Epithelial cell of esophagus (primary cell): ENCODE measurements around the gene SPDYA.
A peak's percentile ranks its signal among the peaks of the same experiment; 100 is the strongest.
"Not testable (repeated sequence)": the region's sequence is repeated elsewhere in the genome, so short reads cannot be mapped to it uniquely, and the experiment has no call there.

Source experiments
- DNase-seq: peaks from one replicate; pipeline ENCODE4 v3.0.0; 2010; ENCODE audit warnings: low read depth
- H3K4me3 ChIP-seq: 2 replicates; pipeline ENCODE4 v1.5.1; 2011; ENCODE audit warnings: mild to moderate bottlenecking, low read length, control low read depth
- CTCF ChIP-seq: IDR thresholded peaks from 2 replicates; pipeline ENCODE4 v1.5.1; 2011; ENCODE audit warnings: low read depth, mild to moderate bottlenecking, low read length, control low read depth, inconsistent platforms; ENCODE audit not compliant: insufficient read depth; ENCODE audit errors: missing control alignments

Gene SPDYA

GRCh38 chr2:28768952-28769351 lies 41.7 kb upstream of the SPDYA start:
- no peak overlapping the region for H3K4me3 ChIP-seq
- no peak for TF ChIP-seq CTCF
- no peak for DNase-seq

- no peak for TF ChIP-seq CTCF
- no peak overlapping the region for H3K4me3 ChIP-seq
- DNase-seq, result no peak
Observed at GRCh38 chr2:28772351-28772750, 38.3 kb upstream of the SPDYA start.

- H3K4me3 ChIP-seq, result no peak overlapping the region
- no peak for TF ChIP-seq CTCF
- DNase-seq, result no peak
Observed at GRCh38 chr2:28776471-28776870, 34.2 kb upstream of the SPDYA start.

- no peak overlapping the region for H3K4me3 ChIP-seq
- TF ChIP-seq CTCF, result no peak
- no peak for DNase-seq
Observed at GRCh38 chr2:28778392-28778791, 32.2 kb upstream of the SPDYA start.

GRCh38 chr2:28779001-28779400 lies 31.6 kb upstream of the SPDYA start:
- no peak for TF ChIP-seq CTCF
- no peak for DNase-seq
- H3K4me3 ChIP-seq, result no peak overlapping the region

- DNase-seq, result peak; percentile 53
- TF ChIP-seq CTCF, result no peak
- H3K4me3 ChIP-seq, result no peak overlapping the region
Observed at GRCh38 chr2:28780496-28780895, 30.1 kb upstream of the SPDYA start.

- no peak for TF ChIP-seq CTCF
- DNase-seq, result peak; percentile 56
- H3K4me3 ChIP-seq, result no peak overlapping the region
Observed at GRCh38 chr2:28782423-28782822, 28.2 kb upstream of the SPDYA start.

GRCh38 chr2:28784570-28784969 lies 26.1 kb upstream of the SPDYA start:
- not testable (repeated sequence) for H3K4me3 ChIP-seq, DNase-seq
